ENCODE data around the gene PHF8.

GRCh38 chrX:54045563-54046228 is 1.4 kb upstream of the PHF8 start:
- TF ChIP-seq CTCF (conservative IDR thresholded peaks at IDR 0.05 in 1 of 2, IDR thresholded peaks at IDR 0.05 in 1 of 2; ENCODE audit: extremely low read depth in 1 of 2, insufficient read depth in 1 of 2, low read depth in 1 of 2, low read length in 2 of 2) (no peak), EZH2 (IDR thresholded peaks at IDR 0.05; ENCODE audit: borderline replicate concordance, low read length) (no peak)
